Measurements from ENCODE around the gene FREM3. TPM values are rescaled to one million over a fixed set of nuclear protein-coding genes. Genes with fewer than 3 reads are reported as not detected.
A peak's percentile ranks its signal among the peaks of the same experiment; 100 is the strongest.
"Not testable (repeated sequence)": the region's sequence is repeated elsewhere in the genome, so short reads cannot be mapped to it uniquely, and the experiment has no call there.

FREM3 gene
- total RNA-seq, result not detected in 2 replicates

GRCh38 chr4:143700416-143701352, at the start of gene FREM3:
Gene FREM3, minus strand, starts transcription at chr4:143700675. Its CDS starts 0 bp downstream, at chr4:143700675.
- POLR2A ChIA-PET, result no interaction called here
- peaks cover 37% of the 10 kb centered on the region for H3K27me3 Mint-ChIP-seq
- H3K4me3 Mint-ChIP-seq, result peak within 1 kb of the TSS; percentile 7
- H3K9me3 Mint-ChIP-seq, result no peaks in the 10 kb centered on the region
- CTCF ChIA-PET, result no interaction called here
- no peak within 1 kb of the TSS for H3K27ac Mint-ChIP-seq
- H3K4me1 Mint-ChIP-seq, result peaks cover 15% of the 10 kb centered on the region
- no peak for ATAC-seq (ENCODE audit: low read depth)
- intact Hi-C loops (cut with micrococcal nuclease), result no loop called here
- no peaks in the 10 kb centered on the region for H3K36me3 Mint-ChIP-seq (ENCODE audit: low read depth)
- DNase-seq, result no peak
- TF ChIP-seq CTCF (IDR thresholded peaks at IDR 0.05), result no peak

- no peaks in the 10 kb centered on the region for H3K36me3 Mint-ChIP-seq (ENCODE audit: low read depth)
- no peak for DNase-seq
- no peaks in the 10 kb centered on the region for H3K9me3 Mint-ChIP-seq
- no peak for ATAC-seq (ENCODE audit: low read depth)
- POLR2A ChIA-PET, result no interaction called here
- intact Hi-C loops (cut with micrococcal nuclease), result no loop called here
- CTCF ChIA-PET, result no interaction called here
- no peaks in the 10 kb centered on the region for H3K4me1 Mint-ChIP-seq
- no peak overlapping the region for H3K27ac Mint-ChIP-seq
- H3K4me3 Mint-ChIP-seq, result no peak overlapping the region
- no peaks in the 10 kb centered on the region for H3K27me3 Mint-ChIP-seq
- no peak for TF ChIP-seq CTCF (IDR thresholded peaks at IDR 0.05)
These were observed 45.4 kb upstream of the FREM3 start for GRCh38 chr4:143745874-143746273.

- Mint-ChIP-seq H3K27ac (no peak overlapping the region), H3K27me3 (no peaks in the 10 kb centered on the region), H3K36me3 (ENCODE audit: low read depth) (no peaks in the 10 kb centered on the region), H3K4me1 (no peaks in the 10 kb centered on the region), H3K9me3 (no peaks in the 10 kb centered on the region), H3K4me3 (no peak overlapping the region)
- ATAC-seq (ENCODE audit: low read depth), result no peak
- ChIA-PET POLR2A (no interaction called here), CTCF (no interaction called here)
- DNase-seq, result no peak
- no peak for TF ChIP-seq CTCF (IDR thresholded peaks at IDR 0.05)
- intact Hi-C loops (cut with micrococcal nuclease), result no loop called here
These were observed 43.1 kb upstream of the FREM3 start for GRCh38 chr4:143743591-143743990.

- H3K4me3 Mint-ChIP-seq, result no peak overlapping the region
- TF ChIP-seq CTCF (IDR thresholded peaks at IDR 0.05), result no peak
- no peaks in the 10 kb centered on the region for H3K27me3 Mint-ChIP-seq
- intact Hi-C loops (cut with micrococcal nuclease), result no loop called here
- CTCF ChIA-PET, result no interaction called here
- ATAC-seq (ENCODE audit: low read depth) (no peak), DNase-seq (no peak)
- no peaks in the 10 kb centered on the region for H3K4me1 Mint-ChIP-seq
- no peaks in the 10 kb centered on the region for H3K9me3 Mint-ChIP-seq
- H3K27ac Mint-ChIP-seq, result no peak overlapping the region
- POLR2A ChIA-PET, result no interaction called here
- H3K36me3 Mint-ChIP-seq (ENCODE audit: low read depth), result no peaks in the 10 kb centered on the region
These were observed 42.4 kb upstream of the FREM3 start for GRCh38 chr4:143742834-143743233.

- no peaks in the 10 kb centered on the region for H3K27me3 Mint-ChIP-seq
- H3K27ac Mint-ChIP-seq, result no peak overlapping the region
- DNase-seq (no peak), ATAC-seq (ENCODE audit: low read depth) (no peak)
- CTCF ChIA-PET, result no interaction called here
- no peaks in the 10 kb centered on the region for H3K36me3 Mint-ChIP-seq (ENCODE audit: low read depth)
- H3K4me3 Mint-ChIP-seq, result no peak overlapping the region
- intact Hi-C loops (cut with micrococcal nuclease), result no loop called here
- TF ChIP-seq CTCF (IDR thresholded peaks at IDR 0.05), result no peak
- peaks cover 4% of the 10 kb centered on the region for H3K9me3 Mint-ChIP-seq
- POLR2A ChIA-PET, result no interaction called here
- H3K4me1 Mint-ChIP-seq, result no peaks in the 10 kb centered on the region
These were observed 36.4 kb upstream of the FREM3 start for GRCh38 chr4:143736861-143737260.

GRCh38 chr4:143736061-143736460, 35.6 kb upstream of the FREM3 start:
- DNase-seq; POLR2A ChIA-PET; H3K9me3 Mint-ChIP-seq; H3K36me3 Mint-ChIP-seq (ENCODE audit: low read depth); H3K27me3 Mint-ChIP-seq; CTCF ChIA-PET; H3K27ac Mint-ChIP-seq; H3K4me3 Mint-ChIP-seq; intact Hi-C loops (cut with micrococcal nuclease); ATAC-seq (ENCODE audit: low read depth); H3K4me1 Mint-ChIP-seq: not testable (repeated sequence)
